Heart right ventricle (tissue), 16 donors: ENCODE measurements around the gene MYH7. TPM values are rescaled to one million over a fixed set of nuclear protein-coding genes. Genes with fewer than 3 reads are reported as not detected.
A peak's percentile ranks its signal among the peaks of the same experiment; 100 is the strongest.

Experiments
- ATAC-seq, 8 donors: fragments of 200-7000 bp; cut with Tn5 transposase; one replicate each; pipeline ENCODE4 v1.9.1; 2020; ENCODE audit warnings: mild to moderate bottlenecking in 8 of 8, moderate library complexity in 8 of 8, moderate number of reproducible peaks in 1 of 8
- DNase-seq, 2 donors: peaks; one replicate each; pipeline ENCODE4 v3.0.0-alpha.2; 2020
- H3K27ac ChIP-seq, 10 donors: fragments of 200-600 bp; sonication (generic) in 2 of 10; one replicate each; pipeline versions ENCODE4 v1.5.0 to v1.8.0; 2020 to 2022; ENCODE audit warnings: mild to moderate bottlenecking in 3 of 10
- H3K27me3 ChIP-seq, 7 donors: fragments of 200-600 bp; one replicate each; pipeline ENCODE4 v1.8.0; 2021 to 2022; ENCODE audit warnings: mild to moderate bottlenecking in 2 of 7
- H3K36me3 ChIP-seq, 9 donors: fragments of 200-600 bp; sonication (generic) in 1 of 9; one replicate each; pipeline versions ENCODE4 v1.5.0 to v1.8.0; 2020 to 2022; ENCODE audit warnings: mild to moderate bottlenecking in 2 of 9
- H3K4me1 ChIP-seq, 9 donors: fragments of 200-600 bp; sonication (generic) in 1 of 9; one replicate each; pipeline versions ENCODE4 v1.5.0 to v1.8.0; 2020 to 2022; ENCODE audit warnings: mild to moderate bottlenecking in 4 of 9
- H3K4me3 ChIP-seq, 10 donors: fragments of 200-600 bp; sonication (generic) in 2 of 10; one replicate each; pipeline versions ENCODE4 v1.5.0 to v1.8.0; 2020 to 2022; ENCODE audit warnings: mild to moderate bottlenecking in 7 of 10, moderate library complexity in 2 of 10
- H3K9me3 ChIP-seq, 11 donors: fragments of 200-600 bp in 10 of 11; sonication (generic) in 2 of 11; one replicate each; pipeline versions ENCODE4 v1.5.0 to v1.8.0; 2013 to 2022; ENCODE audit warnings: mild to moderate bottlenecking in 2 of 11, control low read depth in 1 of 11, moderate library complexity in 1 of 11
- WGBS, 2 donors: extraction: QIAGEN DNeasy Blood & Tissue Kit; methylation state at CpG; one replicate each; pipeline ENCODE4 v1.1.7; 2013; ENCODE audit warnings: inconsistent platforms in 1 of 2; 5-methylcytosine and 5-hydroxymethylcytosine counted together
- intact Hi-C, 10 donors: fragments of 100-400 bp; cut with DNase I; formaldehyde crosslinking; loops; one replicate each; pipeline versions ENCODE4 v1.11.1 to v1.14.2; 2022
- polyA plus RNA-seq, 2 donors: library from polyadenylated mRNA; stranded (reverse); fragments of 200-250 nt; gene quantifications; one replicate each; pipeline ENCODE4 v1.2.3, GENCODE V29; 2013
- total RNA-seq, 10 donors: library from RNA; stranded (reverse); fragmentation: NEBNext Ultra II Directional in 3 of 10; extraction: Animal tissue kit (Norgen Biotek cat#: 25700) in 3 of 10; gene quantifications; one replicate each; pipeline versions ENCODE4 v1.2.1 to v1.2.4, GENCODE V29; 2021 to 2023
- TF ChIP-seq, protein P1 (sequence below), 9 donors: fragments of 200-600 bp; sonication (generic) in 2 of 9; IDR thresholded peaks; one replicate each; pipeline versions ENCODE4 v1.5.0 to v1.8.0; 2021 to 2022; ENCODE audit warnings: antibody characterized with exemption in 9 of 9, mild to moderate bottlenecking in 5 of 9, moderate library complexity in 1 of 9
- donor health status: Arrhythmogenic right ventricular cardiomyopathy.
- donor health status: ischemic (EF 13 %, LVEDD 7.1; RV severe dilation, severe dysfunction).
- donor health status: healthy with polysubstance abuse.
- donor health status: DM: no; HTN: yes; CAD: no.
- donor health status: DM: no; HTN: no; CAD: no.
- donor health status: ischemic (EF 25% LVEDD 6.9; RV normal size, moderate dysfunction).
- donor health status: ischemic (EF 25% LVEDD 5.7; RV mildly dilated, moderate dysfunction).
- donor health status: healthy.
- donor health status: DM: yes; HTN: yes; CAD: no.
- donor health status: Ischemic cardiomyopathy.
- donor health status: ischemic (EF 35%, LVEDD 5.7; RV mildly dilated, moderate dysfunction).
- donor health status: nonischemic (EF 11% LVEDD 7.7; RV severe dilation, severe dysfunction).
- donor health status: DM: yes; HTN: yes; CAD: no.
- donor health status: PGD.
- donor health status: ischemic (EF 29% LVEDD 5.4; RV normal size, mild dysfunction).
- donor health status: nonischemic (EF 23%, LVEDD 6.1; RV moderate dilation, normal function).

MYH7 gene
- total and polyA plus RNA-seq, 12 donors, result 641 to 22,607 (median 18,940) TPM

GRCh38 chr14:23405096-23405495 is 30.4 kb downstream of the MYH7 start:
- no peaks in the 10 kb centered on the region for H3K9me3 ChIP-seq
- H3K27me3 ChIP-seq, result peaks cover 0 to 10% (median 0%) of the 10 kb centered on the region in 7 donors
- TF ChIP-seq, protein P1, sequence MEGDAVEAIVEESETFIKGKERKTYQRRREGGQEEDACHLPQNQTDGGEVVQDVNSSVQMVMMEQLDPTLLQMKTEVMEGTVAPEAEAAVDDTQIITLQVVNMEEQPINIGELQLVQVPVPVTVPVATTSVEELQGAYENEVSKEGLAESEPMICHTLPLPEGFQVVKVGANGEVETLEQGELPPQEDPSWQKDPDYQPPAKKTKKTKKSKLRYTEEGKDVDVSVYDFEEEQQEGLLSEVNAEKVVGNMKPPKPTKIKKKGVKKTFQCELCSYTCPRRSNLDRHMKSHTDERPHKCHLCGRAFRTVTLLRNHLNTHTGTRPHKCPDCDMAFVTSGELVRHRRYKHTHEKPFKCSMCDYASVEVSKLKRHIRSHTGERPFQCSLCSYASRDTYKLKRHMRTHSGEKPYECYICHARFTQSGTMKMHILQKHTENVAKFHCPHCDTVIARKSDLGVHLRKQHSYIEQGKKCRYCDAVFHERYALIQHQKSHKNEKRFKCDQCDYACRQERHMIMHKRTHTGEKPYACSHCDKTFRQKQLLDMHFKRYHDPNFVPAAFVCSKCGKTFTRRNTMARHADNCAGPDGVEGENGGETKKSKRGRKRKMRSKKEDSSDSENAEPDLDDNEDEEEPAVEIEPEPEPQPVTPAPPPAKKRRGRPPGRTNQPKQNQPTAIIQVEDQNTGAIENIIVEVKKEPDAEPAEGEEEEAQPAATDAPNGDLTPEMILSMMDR (IDR thresholded peaks at IDR 0.05), result no peak
- DNase-seq, result no peak
- peak in 1 of 8 donors; percentile 10 for ATAC-seq
- H3K4me1 ChIP-seq, result peaks cover 0 to 46% (median 8%) of the 10 kb centered on the region in 9 donors
- peak overlapping the region in 8 of 10 donors; percentile 19 to 87 (median 66) for H3K27ac ChIP-seq
- intact Hi-C loops, result no loop called here
- H3K4me3 ChIP-seq, result peak overlapping the region in 2 of 10 donors; percentile 16 to 33
- 44 to 49% methylated on average over 10 of the region's 10 CpGs for WGBS, 2 donors
- H3K36me3 ChIP-seq, result peaks cover 0 to 59% (median 0%) of the 10 kb centered on the region in 9 donors

- Histone ChIP-seq H3K27me3 (peaks cover 0 to 10% (median 0%) of the 10 kb centered on the region in 7 donors), H3K4me3 (peak overlapping the region in 2 of 10 donors; percentile 18 to 33), H3K36me3 (peaks cover 0 to 66% (median 0%) of the 10 kb centered on the region in 9 donors), H3K27ac (peak overlapping the region in 7 of 10 donors; percentile 1 to 87 (median 36)), H3K4me1 (peaks cover 0 to 44% (median 7%) of the 10 kb centered on the region in 9 donors), H3K9me3 (no peaks in the 10 kb centered on the region)
- DNase-seq (no peak), ATAC-seq (peak in 2 of 8 donors; percentile 1)
- TF ChIP-seq, protein P1 (IDR thresholded peaks at IDR 0.05), result no peak
- intact Hi-C loops, result loop anchor here in 1 of 10 donors (5.0 kb wide), 1 partner anchor 43 kb away; no protein-coding TSS in a partner anchor
- WGBS, 2 donors, result 47 to 66% methylated on average over 14 of the region's 14 CpGs
Measured at GRCh38 chr14:23404331-23404900, 31.0 kb downstream of the MYH7 start.

- Histone ChIP-seq H3K9me3 (no peaks in the 10 kb centered on the region), H3K27ac (peak overlapping the region in 7 of 10 donors; percentile 1 to 87 (median 36)), H3K27me3 (peaks cover 0 to 10% (median 0%) of the 10 kb centered on the region in 7 donors), H3K36me3 (peaks cover 0 to 70% (median 0%) of the 10 kb centered on the region in 9 donors), H3K4me1 (peaks cover 0 to 39% (median 2%) of the 10 kb centered on the region in 9 donors), H3K4me3 (peak overlapping the region in 2 of 10 donors; percentile 18 to 33)
- ATAC-seq (no peak), DNase-seq (no peak)
- TF ChIP-seq, protein P1 (IDR thresholded peaks at IDR 0.05), result no peak
- 39 to 52% methylated on average over 4 of the region's 4 CpGs for whole genome bisulfite sequencing, 2 donors
- intact Hi-C loops, result loop anchor here in 1 of 10 donors (5.0 kb wide), 1 partner anchor 43 kb away; no protein-coding TSS in a partner anchor
Measured at GRCh38 chr14:23403908-23404307, 31.6 kb downstream of the MYH7 start.

DNA sequence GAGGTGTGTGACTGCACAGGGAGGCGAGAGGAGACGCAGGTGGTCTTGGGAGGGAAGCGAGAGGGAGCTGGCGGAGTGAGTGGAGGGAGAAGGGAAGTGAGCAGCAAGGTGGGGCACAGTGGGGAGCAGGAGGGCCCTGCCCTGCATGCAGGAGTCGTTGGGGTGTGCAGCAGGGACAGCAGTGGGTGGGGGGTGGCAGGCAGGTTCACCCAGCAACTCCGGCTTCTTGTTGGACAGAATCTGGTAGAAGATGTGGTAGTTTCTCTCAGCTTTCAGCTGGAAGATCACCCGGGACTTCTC is 32.4 kb downstream of the MYH7 start:
- DNase-seq (no peak), ATAC-seq (no peak)
- H3K4me1 ChIP-seq, result peaks cover 0 to 31% (median 0%) of the 10 kb centered on the region in 9 donors
- TF ChIP-seq, protein P1 (IDR thresholded peaks at IDR 0.05), result no peak
- peaks cover 0 to 10% (median 0%) of the 10 kb centered on the region in 7 donors for H3K27me3 ChIP-seq
- H3K27ac ChIP-seq, result peak overlapping the region in 2 of 10 donors; percentile 19 to 48
- H3K9me3 ChIP-seq, result no peaks in the 10 kb centered on the region
- intact Hi-C loops, result loop anchor here in 1 of 10 donors (5.0 kb wide), 1 partner anchor 44 kb away; no protein-coding TSS in a partner anchor
- H3K4me3 ChIP-seq, result peak overlapping the region in 1 of 10 donors; percentile 10
- H3K36me3 ChIP-seq, result peaks cover 0 to 78% (median 0%) of the 10 kb centered on the region in 9 donors
- 53 to 62% methylated on average over 7 of the region's 7 CpGs for WGBS, 2 donors
